ENCODE data around the gene MCMBP. TPM values are rescaled to one million over a fixed set of nuclear protein-coding genes. Genes with fewer than 3 reads are reported as not detected.
A peak's percentile ranks its signal among the peaks of the same experiment; 100 is the strongest.

MCMBP gene
- total RNA-seq, 1 experiment from 2014 or later, result 71.0 TPM

DNA sequence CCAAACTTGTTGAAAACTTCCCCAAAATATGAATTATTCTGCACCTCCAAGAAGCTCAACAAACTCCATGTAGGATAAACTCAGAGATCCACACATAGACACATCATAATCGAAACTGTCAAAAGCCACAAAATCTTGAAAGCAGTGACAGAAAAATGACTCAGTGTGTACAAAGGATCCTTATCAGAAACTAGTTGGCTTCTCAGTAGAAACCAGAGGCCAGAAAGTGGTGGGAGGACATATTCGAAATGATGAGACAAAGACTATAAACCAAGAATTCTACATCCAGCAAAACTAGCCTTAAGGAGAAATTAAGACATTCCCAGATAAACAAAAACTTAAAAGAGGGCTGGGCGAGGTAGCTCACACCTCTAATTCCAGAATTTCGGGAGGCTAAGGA lies 38.5 kb downstream of the MCMBP start:
- TF ChIP-seq, protein P1, sequence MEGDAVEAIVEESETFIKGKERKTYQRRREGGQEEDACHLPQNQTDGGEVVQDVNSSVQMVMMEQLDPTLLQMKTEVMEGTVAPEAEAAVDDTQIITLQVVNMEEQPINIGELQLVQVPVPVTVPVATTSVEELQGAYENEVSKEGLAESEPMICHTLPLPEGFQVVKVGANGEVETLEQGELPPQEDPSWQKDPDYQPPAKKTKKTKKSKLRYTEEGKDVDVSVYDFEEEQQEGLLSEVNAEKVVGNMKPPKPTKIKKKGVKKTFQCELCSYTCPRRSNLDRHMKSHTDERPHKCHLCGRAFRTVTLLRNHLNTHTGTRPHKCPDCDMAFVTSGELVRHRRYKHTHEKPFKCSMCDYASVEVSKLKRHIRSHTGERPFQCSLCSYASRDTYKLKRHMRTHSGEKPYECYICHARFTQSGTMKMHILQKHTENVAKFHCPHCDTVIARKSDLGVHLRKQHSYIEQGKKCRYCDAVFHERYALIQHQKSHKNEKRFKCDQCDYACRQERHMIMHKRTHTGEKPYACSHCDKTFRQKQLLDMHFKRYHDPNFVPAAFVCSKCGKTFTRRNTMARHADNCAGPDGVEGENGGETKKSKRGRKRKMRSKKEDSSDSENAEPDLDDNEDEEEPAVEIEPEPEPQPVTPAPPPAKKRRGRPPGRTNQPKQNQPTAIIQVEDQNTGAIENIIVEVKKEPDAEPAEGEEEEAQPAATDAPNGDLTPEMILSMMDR (IDR thresholded peaks at IDR 0.05; ENCODE audit: unreplicated experiment), result no peak
- Mint-ChIP-seq H3K4me1 (ENCODE audit: insufficient read depth, unreplicated experiment) (no peaks in the 10 kb centered on the region), H3K9me3 (ENCODE audit: unreplicated experiment) (no peaks in the 10 kb centered on the region), H3K36me3 (ENCODE audit: insufficient read depth, unreplicated experiment) (peaks cover 100% of the 10 kb centered on the region), H3K4me3 (ENCODE audit: unreplicated experiment) (no peak overlapping the region), H3K27me3 (ENCODE audit: insufficient read depth, unreplicated experiment) (no peaks in the 10 kb centered on the region), H3K27ac (ENCODE audit: low read depth, unreplicated experiment) (peak overlapping the region; percentile 66)
- POLR2A ChIA-PET, result no interaction called here
- intact Hi-C loops (cut with micrococcal nuclease), result no loop called here
- CTCF ChIA-PET, result interaction anchor here (1.0 kb wide), 1 partner anchor 84 kb away, joined by 4 read pairs; no protein-coding TSS in a partner anchor
- no peak for DNase-seq (ENCODE audit: unreplicated experiment)
- BruUV-seq (replicated peaks), result no TSS peak

DNA sequence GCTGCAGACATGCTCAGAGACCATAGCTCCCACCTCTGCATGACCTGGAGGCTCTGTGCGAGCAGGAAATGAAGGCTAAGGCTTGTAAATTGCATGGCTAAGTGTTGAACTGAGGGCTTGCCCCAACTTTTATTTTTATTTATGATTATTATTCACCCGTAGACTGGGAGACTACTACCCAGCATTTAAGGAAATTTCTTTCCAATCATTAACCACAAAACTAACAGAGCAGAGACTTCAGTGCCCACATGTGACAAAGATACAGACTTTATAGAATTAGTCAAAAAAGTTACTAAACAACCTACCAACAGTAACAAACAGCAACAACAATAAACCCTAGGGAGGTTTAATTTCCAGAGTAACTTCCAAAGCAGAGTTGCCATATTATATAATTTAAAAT lies 39.7 kb downstream of the MCMBP start:
- no peaks in the 10 kb centered on the region for H3K27me3 Mint-ChIP-seq (ENCODE audit: insufficient read depth, unreplicated experiment)
- H3K27ac Mint-ChIP-seq (ENCODE audit: low read depth, unreplicated experiment), result peak overlapping the region; percentile 66
- intact Hi-C loops (cut with micrococcal nuclease), result no loop called here
- ChIA-PET CTCF (interaction anchor here (0.9 kb wide), 1 partner anchor 27 kb away, joined by 5 read pairs; no protein-coding TSS in a partner anchor), POLR2A (interaction anchor here (0.9 to 1.4 kb wide), 2 partner anchors 8 to 16 kb away, joined by 3 to 4 read pairs; no protein-coding TSS in a partner anchor)
- no TSS peak for BruUV-seq (replicated peaks)
- peaks cover 100% of the 10 kb centered on the region for H3K36me3 Mint-ChIP-seq (ENCODE audit: insufficient read depth, unreplicated experiment)
- H3K4me3 Mint-ChIP-seq (ENCODE audit: unreplicated experiment), result no peak overlapping the region
- TF ChIP-seq, protein P1 (IDR thresholded peaks at IDR 0.05; ENCODE audit: unreplicated experiment), result no peak
- no peaks in the 10 kb centered on the region for H3K9me3 Mint-ChIP-seq (ENCODE audit: unreplicated experiment)
- H3K4me1 Mint-ChIP-seq (ENCODE audit: insufficient read depth, unreplicated experiment), result no peaks in the 10 kb centered on the region
- no peak for DNase-seq (ENCODE audit: unreplicated experiment)

DNA sequence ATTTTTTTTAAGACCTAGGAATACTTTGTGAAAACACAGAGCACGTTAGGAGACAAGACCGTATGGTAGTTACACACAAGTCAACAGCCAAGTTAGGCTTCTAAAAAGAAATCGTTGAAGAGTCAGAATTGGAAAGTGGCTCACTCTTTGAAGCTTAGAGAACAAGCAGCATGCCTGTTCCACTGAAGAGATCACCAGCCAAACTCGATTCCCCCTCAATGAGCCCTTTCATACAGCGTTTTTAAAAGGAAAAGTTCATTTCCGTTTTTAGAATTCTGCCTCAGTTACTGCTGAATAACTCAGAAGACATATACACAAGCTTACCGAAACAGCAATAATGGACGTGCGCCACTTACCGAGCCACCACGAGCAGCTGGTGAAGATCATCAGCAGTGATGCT lies 41.0 kb downstream of the MCMBP start:
- H3K27ac Mint-ChIP-seq (ENCODE audit: low read depth, unreplicated experiment), result no peak overlapping the region
- POLR2A ChIA-PET, result interaction anchor here (1.0 to 1.4 kb wide), 3 partner anchors 9 to 145 kb away, joined by 3 to 4 read pairs (median 3); no protein-coding TSS in a partner anchor
- intact Hi-C loops (cut with micrococcal nuclease), result no loop called here

DNA sequence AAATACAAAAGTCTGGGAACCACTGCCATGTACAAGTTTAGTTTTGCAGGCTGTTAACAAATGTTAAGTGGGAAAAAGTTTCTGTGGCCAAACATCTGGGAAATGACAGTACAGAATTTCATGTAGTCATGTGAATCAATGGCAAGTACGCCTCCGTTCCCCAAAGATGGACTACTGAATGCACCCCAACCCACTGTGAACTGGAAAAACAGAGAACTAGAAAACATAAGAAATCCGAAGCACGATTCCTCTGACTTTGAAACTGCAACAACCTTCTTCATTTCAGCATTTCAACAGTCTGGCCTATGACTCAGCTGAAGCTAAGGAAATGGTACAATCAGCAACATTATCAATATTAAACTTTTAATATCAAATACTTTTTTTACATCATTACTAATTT lies 41.8 kb downstream of the MCMBP start:
- Mint-ChIP-seq H3K4me3 (ENCODE audit: unreplicated experiment) (no peak overlapping the region), H3K27ac (ENCODE audit: low read depth, unreplicated experiment) (no peak overlapping the region), H3K4me1 (ENCODE audit: insufficient read depth, unreplicated experiment) (no peaks in the 10 kb centered on the region), H3K27me3 (ENCODE audit: insufficient read depth, unreplicated experiment) (no peaks in the 10 kb centered on the region), H3K9me3 (ENCODE audit: unreplicated experiment) (no peaks in the 10 kb centered on the region), H3K36me3 (ENCODE audit: insufficient read depth, unreplicated experiment) (peaks cover 97% of the 10 kb centered on the region)
- POLR2A ChIA-PET, result interaction anchor here (0.8 kb wide), 1 partner anchor 180 kb away, joined by 3 read pairs; the partner anchor contains the start of gene BAG3
- intact Hi-C loops (cut with micrococcal nuclease), result no loop called here
- BruUV-seq (replicated peaks), result TSS peak; percentile 20
- TF ChIP-seq, protein P1 (IDR thresholded peaks at IDR 0.05; ENCODE audit: unreplicated experiment), result no peak
- CTCF ChIA-PET, result interaction anchor here (1.9 kb wide), 1 partner anchor 80 kb away, joined by 11 read pairs; no protein-coding TSS in a partner anchor
- no peak for DNase-seq (ENCODE audit: unreplicated experiment)

More for the DNA sequence above, 41.0 kb downstream of the MCMBP start:
- no peak for DNase-seq (ENCODE audit: unreplicated experiment)
- CTCF ChIA-PET, result interaction anchor here (0.6 to 1.9 kb wide), 2 partner anchors 31 to 81 kb away, joined by 3 to 11 read pairs; no protein-coding TSS in a partner anchor
- TF ChIP-seq, protein P1 (IDR thresholded peaks at IDR 0.05; ENCODE audit: unreplicated experiment), result no peak
- no peaks in the 10 kb centered on the region for H3K4me1 Mint-ChIP-seq (ENCODE audit: insufficient read depth, unreplicated experiment)
- H3K9me3 Mint-ChIP-seq (ENCODE audit: unreplicated experiment), result no peaks in the 10 kb centered on the region
- H3K4me3 Mint-ChIP-seq (ENCODE audit: unreplicated experiment), result no peak overlapping the region
- peaks cover 100% of the 10 kb centered on the region for H3K36me3 Mint-ChIP-seq (ENCODE audit: insufficient read depth, unreplicated experiment)
- H3K27me3 Mint-ChIP-seq (ENCODE audit: insufficient read depth, unreplicated experiment), result no peaks in the 10 kb centered on the region
- BruUV-seq (replicated peaks), result no TSS peak
